IgD-negative memory B cell (primary cell): ENCODE data around the gene SPTLC3. TPM values are rescaled to one million over a fixed set of nuclear protein-coding genes. Genes with fewer than 3 reads are reported as not detected.

Experiments
- polyA plus RNA-seq: library from polyadenylated mRNA; unstranded; fragments of 300-500 nt; fragmentation: Illumina TruSeq; gene quantifications from one replicate; pipeline ENCODE4 v1.2.3, GENCODE V29; 2021

The SPTLC3 gene
- polyA plus RNA-seq, 1 donor from 2014 or later: not detected

Other genes starting within 250 kb of the SPTLC3 start
- gene ISM1, start 212.3 kb downstream of the SPTLC3 start, polyA plus RNA-seq: 0.13 TPM